ENCODE results near the gene SERAC1. TPM values are rescaled to one million over a fixed set of nuclear protein-coding genes. Genes with fewer than 3 reads are reported as not detected.

Gene SERAC1
- total RNA-seq, 1 donor, result 33.7 TPM

GRCh38 chr6:158207422-158207788, 39.3 kb upstream of the SERAC1 start:
- H4K20me1 ChIP-seq (ENCODE audit: insufficient read depth, low read length), result no peaks in the 10 kb centered on the region
- peaks cover 25% of the 10 kb centered on the region for H3K4me1 ChIP-seq (ENCODE audit: insufficient read depth, low read length)
- peak overlapping the region; percentile 44 for H3K4me3 ChIP-seq (ENCODE audit: insufficient read depth, low read length)
- H3K36me3 ChIP-seq (ENCODE audit: insufficient read depth, low read length), result no peaks in the 10 kb centered on the region
- no peak for TF ChIP-seq CTCF (IDR thresholded peaks at IDR 0.05; ENCODE audit: extremely low read depth, low read depth, low read length)
- H3K27ac ChIP-seq (ENCODE audit: low read depth, low read length), result peak overlapping the region; percentile 85
- no peaks in the 10 kb centered on the region for H3K9me3 ChIP-seq (ENCODE audit: low read depth, low read length)
- H3K27me3 ChIP-seq (ENCODE audit: insufficient read depth, low read length), result no peaks in the 10 kb centered on the region
- H3K79me2 ChIP-seq (ENCODE audit: insufficient read depth, low read length), result no peaks in the 10 kb centered on the region
- peak overlapping the region; percentile 67 for H3K4me2 ChIP-seq (ENCODE audit: insufficient read depth, low read length)
- H2AFZ ChIP-seq (ENCODE audit: low read length), result peak overlapping the region; percentile 85
- peak; percentile 87 for DNase-seq (ENCODE audit: insufficient read length, low spot score, missing footprints)

GRCh38 chr6:158206740-158207421, 38.8 kb upstream of the SERAC1 start:
- Histone ChIP-seq H3K9me3 (ENCODE audit: low read depth, low read length) (no peaks in the 10 kb centered on the region), H3K4me2 (ENCODE audit: insufficient read depth, low read length) (peak overlapping the region; percentile 67), H3K27ac (ENCODE audit: low read depth, low read length) (peak overlapping the region; percentile 85), H2AFZ (ENCODE audit: low read length) (peak overlapping the region; percentile 85), H3K4me3 (ENCODE audit: insufficient read depth, low read length) (peak overlapping the region; percentile 44), H3K36me3 (ENCODE audit: insufficient read depth, low read length) (no peaks in the 10 kb centered on the region), H4K20me1 (ENCODE audit: insufficient read depth, low read length) (no peaks in the 10 kb centered on the region), H3K79me2 (ENCODE audit: insufficient read depth, low read length) (no peaks in the 10 kb centered on the region), H3K4me1 (ENCODE audit: insufficient read depth, low read length) (peaks cover 25% of the 10 kb centered on the region), H3K27me3 (ENCODE audit: insufficient read depth, low read length) (no peaks in the 10 kb centered on the region)
- no peak for TF ChIP-seq CTCF (IDR thresholded peaks at IDR 0.05; ENCODE audit: extremely low read depth, low read depth, low read length)
- DNase-seq (ENCODE audit: insufficient read length, low spot score, missing footprints), result peak; percentile 78

GRCh38 chr6:158205169-158205944, 37.3 kb upstream of the SERAC1 start:
- no peak for DNase-seq (ENCODE audit: insufficient read length, low spot score, missing footprints)
- H3K36me3 ChIP-seq (ENCODE audit: insufficient read depth, low read length), result no peaks in the 10 kb centered on the region
- TF ChIP-seq CTCF (IDR thresholded peaks at IDR 0.05; ENCODE audit: extremely low read depth, low read depth, low read length), result peak; percentile 64
- H3K4me3 ChIP-seq (ENCODE audit: insufficient read depth, low read length), result no peak overlapping the region
- no peak overlapping the region for H2AFZ ChIP-seq (ENCODE audit: low read length)
- H3K4me1 ChIP-seq (ENCODE audit: insufficient read depth, low read length), result peaks cover 21% of the 10 kb centered on the region
- no peaks in the 10 kb centered on the region for H3K79me2 ChIP-seq (ENCODE audit: insufficient read depth, low read length)
- H3K27ac ChIP-seq (ENCODE audit: low read depth, low read length), result no peak overlapping the region
- H3K4me2 ChIP-seq (ENCODE audit: insufficient read depth, low read length), result no peak overlapping the region
- no peaks in the 10 kb centered on the region for H3K27me3 ChIP-seq (ENCODE audit: insufficient read depth, low read length)
- no peaks in the 10 kb centered on the region for H4K20me1 ChIP-seq (ENCODE audit: insufficient read depth, low read length)
- no peaks in the 10 kb centered on the region for H3K9me3 ChIP-seq (ENCODE audit: low read depth, low read length)

GRCh38 chr6:158198461-158198860, 30.4 kb upstream of the SERAC1 start:
- Histone ChIP-seq H3K4me3 (ENCODE audit: insufficient read depth, low read length) (no peak overlapping the region), H3K36me3 (ENCODE audit: insufficient read depth, low read length) (peaks cover 1% of the 10 kb centered on the region), H4K20me1 (ENCODE audit: insufficient read depth, low read length) (no peaks in the 10 kb centered on the region), H3K4me1 (ENCODE audit: insufficient read depth, low read length) (no peaks in the 10 kb centered on the region), H3K79me2 (ENCODE audit: insufficient read depth, low read length) (no peaks in the 10 kb centered on the region), H2AFZ (ENCODE audit: low read length) (no peak overlapping the region), H3K27ac (ENCODE audit: low read depth, low read length) (no peak overlapping the region), H3K4me2 (ENCODE audit: insufficient read depth, low read length) (no peak overlapping the region), H3K27me3 (ENCODE audit: insufficient read depth, low read length) (no peaks in the 10 kb centered on the region), H3K9me3 (ENCODE audit: low read depth, low read length) (no peaks in the 10 kb centered on the region)
- DNase-seq (ENCODE audit: insufficient read length, low spot score, missing footprints), result no peak
- TF ChIP-seq CTCF (IDR thresholded peaks at IDR 0.05; ENCODE audit: extremely low read depth, low read depth, low read length), result no peak
